H1 (cell line): ENCODE data around the gene NET1.

Experiments
- CBX8 ChIP-seq: fragments of 300-800, 300-1000 bp; sonication (generic); IDR thresholded peaks from 2 replicates; pipeline ENCODE4 v1.7.1; 2016; ENCODE audit warnings: low read depth, low read length, borderline replicate concordance
- CHD2 ChIP-seq: IDR thresholded peaks from 2 replicates; pipeline ENCODE4 v1.6.1; 2012; ENCODE audit warnings: low read length, improper control_type of control experiment
- EP300 ChIP-seq, 2 experiments: IDR thresholded peaks; 1 replicate in 1 of 2; 2 replicates in 1 of 2; pipeline ENCODE4 v1.6.1; 2011 to 2012; ENCODE audit warnings: low read depth in 2 of 2, low read length in 2 of 2, mild to moderate bottlenecking in 2 of 2, borderline replicate concordance in 1 of 2, inconsistent platforms in 1 of 2, moderate library complexity in 1 of 2
- JUND ChIP-seq: IDR thresholded peaks from 2 replicates; pipeline ENCODE4 v1.6.1; 2011; ENCODE audit warnings: mild to moderate bottlenecking, improper control_type of control experiment, low read length
- NRF1 ChIP-seq: IDR thresholded peaks from 2 replicates; pipeline ENCODE4 v1.6.1; 2011; ENCODE audit warnings: mild to moderate bottlenecking, low read depth, low read length, improper control_type of control experiment
- POLR2A ChIP-seq, 2 experiments: IDR thresholded peaks; 1 replicate in 1 of 2; 2 replicates in 1 of 2; pipeline ENCODE4 v1.6.1; 2011; ENCODE audit warnings: low read depth in 2 of 2, low read length in 2 of 2, mild to moderate bottlenecking in 2 of 2; ENCODE audit errors: control extremely low read depth in 1 of 2
- POLR2AphosphoS5 ChIP-seq: IDR thresholded peaks from 2 replicates; pipeline ENCODE4 v1.6.1; 2011; ENCODE audit warnings: low read depth, low read length
- SIN3A ChIP-seq, 2 experiments: IDR thresholded peaks in 1 of 2; conservative IDR thresholded peaks in 1 of 2; 2 replicates each; pipeline ENCODE4 v1.6.1; 2011 to 2012; ENCODE audit warnings: low read length in 2 of 2, improper control_type of control experiment in 1 of 2, low read depth in 1 of 2, mild to moderate bottlenecking in 1 of 2
- SP1 ChIP-seq: IDR thresholded peaks from 2 replicates; pipeline ENCODE4 v1.6.1; 2011; ENCODE audit warnings: low read depth, low read length
- SRF ChIP-seq: IDR thresholded peaks from 2 replicates; pipeline ENCODE4 v1.6.1; 2011; ENCODE audit warnings: mild to moderate bottlenecking, low read depth, low read length, moderate library complexity
- TAF1 ChIP-seq: IDR thresholded peaks from 2 replicates; pipeline ENCODE4 v1.6.1; 2011; ENCODE audit warnings: mild to moderate bottlenecking, low read depth, low read length
- TF ChIP-seq, protein P1 (sequence below), 3 experiments: IDR thresholded peaks; 1 replicate in 2 of 3; 2 replicates in 1 of 3; pipeline versions ENCODE4 v1.5.1 to v1.6.1; 2011; ENCODE audit warnings: low read length in 3 of 3, mild to moderate bottlenecking in 3 of 3, inconsistent platforms in 2 of 3, low read depth in 1 of 3, moderate library complexity in 1 of 3; ENCODE audit not compliant: insufficient read depth in 1 of 3; ENCODE audit errors: control extremely low read depth in 1 of 3

DNA sequence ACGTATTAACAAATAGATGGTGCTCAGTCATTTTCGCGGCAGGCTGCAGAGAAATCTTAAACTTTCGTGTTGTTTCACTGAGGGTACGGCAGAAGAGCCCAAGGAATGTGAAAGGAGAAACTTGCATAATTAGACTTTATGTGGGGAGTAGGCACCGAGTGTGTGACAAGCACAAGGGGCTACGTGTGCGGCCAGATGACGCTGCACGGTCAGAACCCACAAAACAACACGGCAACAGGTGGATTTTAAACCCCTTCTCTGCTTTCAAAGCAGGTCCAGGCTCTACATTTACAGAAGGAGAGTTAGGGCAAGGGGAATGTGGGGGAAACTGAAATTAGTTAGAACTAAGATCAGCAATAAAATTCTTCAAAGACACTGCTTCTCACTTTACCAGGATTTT lies 48.0 kb upstream of the NET1 start:
- TF ChIP-seq POLR2A (IDR thresholded peaks at IDR 0.05; ENCODE audit: control extremely low read depth in 1 of 2, low read depth in 2 of 2, low read length in 2 of 2) (no peak), SP1 (no peak), SIN3A (conservative IDR thresholded peaks at IDR 0.05 in 1 of 2, IDR thresholded peaks at IDR 0.05 in 1 of 2; ENCODE audit: low read depth in 1 of 2, low read length in 2 of 2) (no peak), TAF1 (no peak), POLR2AphosphoS5 (no peak), JUND (no peak), CBX8 (no peak), CHD2 (no peak), SRF (no peak), EP300 (IDR thresholded peaks at IDR 0.05; ENCODE audit: borderline replicate concordance in 1 of 2, low read depth in 2 of 2, low read length in 2 of 2) (no peak), NRF1 (no peak)
- TF ChIP-seq, protein P1, sequence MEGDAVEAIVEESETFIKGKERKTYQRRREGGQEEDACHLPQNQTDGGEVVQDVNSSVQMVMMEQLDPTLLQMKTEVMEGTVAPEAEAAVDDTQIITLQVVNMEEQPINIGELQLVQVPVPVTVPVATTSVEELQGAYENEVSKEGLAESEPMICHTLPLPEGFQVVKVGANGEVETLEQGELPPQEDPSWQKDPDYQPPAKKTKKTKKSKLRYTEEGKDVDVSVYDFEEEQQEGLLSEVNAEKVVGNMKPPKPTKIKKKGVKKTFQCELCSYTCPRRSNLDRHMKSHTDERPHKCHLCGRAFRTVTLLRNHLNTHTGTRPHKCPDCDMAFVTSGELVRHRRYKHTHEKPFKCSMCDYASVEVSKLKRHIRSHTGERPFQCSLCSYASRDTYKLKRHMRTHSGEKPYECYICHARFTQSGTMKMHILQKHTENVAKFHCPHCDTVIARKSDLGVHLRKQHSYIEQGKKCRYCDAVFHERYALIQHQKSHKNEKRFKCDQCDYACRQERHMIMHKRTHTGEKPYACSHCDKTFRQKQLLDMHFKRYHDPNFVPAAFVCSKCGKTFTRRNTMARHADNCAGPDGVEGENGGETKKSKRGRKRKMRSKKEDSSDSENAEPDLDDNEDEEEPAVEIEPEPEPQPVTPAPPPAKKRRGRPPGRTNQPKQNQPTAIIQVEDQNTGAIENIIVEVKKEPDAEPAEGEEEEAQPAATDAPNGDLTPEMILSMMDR (IDR thresholded peaks at IDR 0.05; ENCODE audit: control extremely low read depth in 1 of 3, insufficient read depth in 1 of 3, low read depth in 1 of 3, low read length in 3 of 3): no peak
